ENCODE data around the gene KCNMB2.

KCNMB2 gene

DNA sequence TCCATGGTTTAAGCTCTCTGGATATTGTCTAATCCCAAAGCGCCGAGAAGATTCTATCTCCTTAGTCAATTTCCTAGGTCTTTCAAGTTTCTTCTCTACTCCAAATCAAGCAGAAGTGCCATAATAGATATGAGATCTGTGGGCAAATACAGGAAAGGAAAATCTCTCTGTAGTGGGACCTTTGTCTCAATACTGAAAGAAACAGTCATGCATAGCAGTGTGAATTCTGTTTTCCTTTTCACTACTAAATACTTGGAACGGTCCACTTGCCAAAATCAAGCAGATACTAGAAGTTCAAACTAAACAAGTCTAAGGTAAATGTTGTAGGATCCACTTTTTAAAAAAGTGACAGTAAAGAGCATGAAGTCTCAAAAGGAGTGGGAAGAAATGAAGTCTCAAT lies 298.8 kb downstream of the KCNMB2 start:
- Histone ChIP-seq H3K27ac (replicated peaks; ENCODE audit: low read length) (no peak overlapping the region), H3K79me1 (ENCODE audit: low read depth, low read length) (no peaks in the 10 kb centered on the region), H2BK12ac (ENCODE audit: low read length) (no peak overlapping the region), H3K27me3 (ENCODE audit: control insufficient read depth in 3 of 3, insufficient read depth in 3 of 3, low read depth in 1 of 3, low read length in 3 of 3) (no peaks in the 10 kb centered on the region), H4K91ac (ENCODE audit: low read depth, low read length, poor library complexity) (no peak overlapping the region), H2BK120ac (ENCODE audit: low read depth, low read length) (no peak overlapping the region), H3K4me1 (ENCODE audit: control insufficient read depth in 2 of 2, insufficient read depth in 1 of 2, low read depth in 1 of 2, low read length in 2 of 2) (no peaks in the 10 kb centered on the region), H3K36me3 (replicated peaks in 1 of 2; ENCODE audit: control insufficient read depth in 2 of 2, insufficient read depth in 2 of 2, low read length in 2 of 2) (no peaks in the 10 kb centered on the region), H3K23ac (ENCODE audit: low read depth, low read length, poor library complexity) (no peak overlapping the region), H3K4ac (ENCODE audit: low read length) (no peak overlapping the region), H2BK15ac (ENCODE audit: low read length) (no peak overlapping the region), H2AK5ac (ENCODE audit: low read depth, low read length) (no peak overlapping the region), H3K4me2 (ENCODE audit: insufficient read depth, low read length, poor library complexity, severe bottlenecking) (no peak overlapping the region), H3K18ac (ENCODE audit: low read length) (no peak overlapping the region), H3K9me3 (replicated peaks in 1 of 2; ENCODE audit: control insufficient read depth in 2 of 2, insufficient read depth in 1 of 2, low read depth in 1 of 2, low read length in 2 of 2) (no peaks in the 10 kb centered on the region), H3K4me3 (ENCODE audit: low read length in 2 of 2) (no peak overlapping the region), H3K9ac (ENCODE audit: low read depth, low read length, poor library complexity) (no peak overlapping the region), H2AFZ (ENCODE audit: low read length) (no peak overlapping the region), H2BK5ac (ENCODE audit: low read length) (no peak overlapping the region), H3K14ac (ENCODE audit: low read length) (no peak overlapping the region), H4K8ac (ENCODE audit: low read depth, low read length) (no peak overlapping the region)
- no CpG with 5 or more reads among the region's 3 CpGs for WGBS, 2 donors (ENCODE audit: extremely low coverage in 2 of 2, insufficient read length in 2 of 2, insufficient replicate concordance in 1 of 2)
- no peak for DNase-seq (ENCODE audit: low spot score)

DNA sequence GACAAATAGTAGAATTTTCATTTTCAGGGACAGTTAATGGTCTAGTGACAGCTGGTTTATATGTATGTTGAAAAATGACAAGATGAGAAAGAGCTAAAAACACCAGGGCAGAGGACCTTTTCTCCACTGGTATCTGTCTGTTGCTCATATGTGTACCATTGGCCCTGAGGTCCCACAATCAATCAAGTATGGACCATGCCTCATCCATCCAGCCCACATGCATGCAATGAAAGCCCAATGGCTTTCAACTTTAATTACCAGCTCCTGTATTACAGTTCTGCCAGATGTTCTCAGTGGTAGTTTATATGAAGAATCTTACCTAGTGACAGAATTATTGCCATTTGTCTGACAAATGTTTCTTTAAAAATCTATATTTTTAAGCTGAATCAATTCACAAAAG lies 301.3 kb downstream of the KCNMB2 start:
- H2AFZ ChIP-seq (ENCODE audit: low read length): no peak overlapping the region
- H2AK5ac ChIP-seq (ENCODE audit: low read depth, low read length): no peak overlapping the region
- H3K4me1 ChIP-seq (ENCODE audit: control insufficient read depth in 2 of 2, insufficient read depth in 1 of 2, low read depth in 1 of 2, low read length in 2 of 2): no peaks in the 10 kb centered on the region
- H3K9ac ChIP-seq (ENCODE audit: low read depth, low read length, poor library complexity): no peak overlapping the region
- no peak overlapping the region for H3K27ac ChIP-seq (replicated peaks; ENCODE audit: low read length)
- no peaks in the 10 kb centered on the region for H3K79me1 ChIP-seq (ENCODE audit: low read depth, low read length)
- peaks cover 0 to 2% of the 10 kb centered on the region in 2 donors for H3K9me3 ChIP-seq (replicated peaks in 1 of 2; ENCODE audit: control insufficient read depth in 2 of 2, insufficient read depth in 1 of 2, low read depth in 1 of 2, low read length in 2 of 2)
- no peak overlapping the region for H3K4me2 ChIP-seq (ENCODE audit: insufficient read depth, low read length, poor library complexity, severe bottlenecking)
- H3K14ac ChIP-seq (ENCODE audit: low read length): no peak overlapping the region
- H2BK5ac ChIP-seq (ENCODE audit: low read length): no peak overlapping the region
- H2BK12ac ChIP-seq (ENCODE audit: low read length): no peak overlapping the region
- DNase-seq (ENCODE audit: low spot score): no peak
- H4K91ac ChIP-seq (ENCODE audit: low read depth, low read length, poor library complexity): no peak overlapping the region
- H3K27me3 ChIP-seq (ENCODE audit: control insufficient read depth in 3 of 3, insufficient read depth in 3 of 3, low read depth in 1 of 3, low read length in 3 of 3): no peaks in the 10 kb centered on the region
- H4K8ac ChIP-seq (ENCODE audit: low read depth, low read length): no peak overlapping the region
- H2BK15ac ChIP-seq (ENCODE audit: low read length): no peak overlapping the region
- no peak overlapping the region for H3K4ac ChIP-seq (ENCODE audit: low read length)
- no peak overlapping the region for H3K4me3 ChIP-seq (ENCODE audit: low read length in 2 of 2)
- H3K36me3 ChIP-seq (replicated peaks in 1 of 2; ENCODE audit: control insufficient read depth in 2 of 2, insufficient read depth in 2 of 2, low read length in 2 of 2): no peaks in the 10 kb centered on the region
- H2BK120ac ChIP-seq (ENCODE audit: low read depth, low read length): no peak overlapping the region
- H3K18ac ChIP-seq (ENCODE audit: low read length): no peak overlapping the region
- no peak overlapping the region for H3K23ac ChIP-seq (ENCODE audit: low read depth, low read length, poor library complexity)

DNA sequence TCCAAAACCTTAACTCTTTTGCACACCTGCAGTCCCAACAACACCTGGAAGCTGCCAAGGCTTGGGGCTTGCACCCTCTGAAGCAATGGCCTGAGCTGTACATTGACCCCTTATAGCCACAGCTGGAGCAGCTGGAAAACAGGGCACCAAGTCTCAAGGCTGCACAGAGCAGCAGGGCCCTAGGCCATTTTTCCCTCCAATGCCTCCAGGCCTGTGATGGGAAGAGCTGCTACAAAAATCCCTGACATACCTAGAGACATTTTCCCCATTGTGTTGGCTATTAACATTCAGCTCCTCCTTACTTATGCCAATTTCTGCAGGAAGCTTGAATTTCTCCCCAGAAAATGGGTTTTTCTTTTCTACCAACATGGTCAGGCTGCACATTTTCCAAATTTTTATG lies 304.4 kb downstream of the KCNMB2 start:
- Histone ChIP-seq H2BK120ac (ENCODE audit: low read depth, low read length) (no peak overlapping the region), H3K9ac (ENCODE audit: low read depth, low read length, poor library complexity) (no peak overlapping the region), H4K91ac (ENCODE audit: low read depth, low read length, poor library complexity) (no peak overlapping the region), H3K27ac (replicated peaks; ENCODE audit: low read length) (no peak overlapping the region), H3K4me3 (ENCODE audit: low read length in 2 of 2) (no peak overlapping the region), H2BK12ac (ENCODE audit: low read length) (no peak overlapping the region), H2AK5ac (ENCODE audit: low read depth, low read length) (no peak overlapping the region), H3K36me3 (replicated peaks in 1 of 2; ENCODE audit: control insufficient read depth in 2 of 2, insufficient read depth in 2 of 2, low read length in 2 of 2) (no peaks in the 10 kb centered on the region), H3K14ac (ENCODE audit: low read length) (no peak overlapping the region), H3K18ac (ENCODE audit: low read length) (no peak overlapping the region), H4K8ac (ENCODE audit: low read depth, low read length) (no peak overlapping the region), H3K23ac (ENCODE audit: low read depth, low read length, poor library complexity) (no peak overlapping the region), H3K4me2 (ENCODE audit: insufficient read depth, low read length, poor library complexity, severe bottlenecking) (no peak overlapping the region), H3K4me1 (ENCODE audit: control insufficient read depth in 2 of 2, insufficient read depth in 1 of 2, low read depth in 1 of 2, low read length in 2 of 2) (no peaks in the 10 kb centered on the region), H2BK15ac (ENCODE audit: low read length) (no peak overlapping the region), H2BK5ac (ENCODE audit: low read length) (no peak overlapping the region), H3K27me3 (ENCODE audit: control insufficient read depth in 3 of 3, insufficient read depth in 3 of 3, low read depth in 1 of 3, low read length in 3 of 3) (no peaks in the 10 kb centered on the region), H3K79me1 (ENCODE audit: low read depth, low read length) (no peaks in the 10 kb centered on the region), H3K4ac (ENCODE audit: low read length) (no peak overlapping the region), H3K9me3 (replicated peaks in 1 of 2; ENCODE audit: control insufficient read depth in 2 of 2, insufficient read depth in 1 of 2, low read depth in 1 of 2, low read length in 2 of 2) (peaks cover 0 to 2% of the 10 kb centered on the region in 2 donors), H2AFZ (ENCODE audit: low read length) (no peak overlapping the region)
- no peak for DNase-seq (ENCODE audit: low spot score)

DNA sequence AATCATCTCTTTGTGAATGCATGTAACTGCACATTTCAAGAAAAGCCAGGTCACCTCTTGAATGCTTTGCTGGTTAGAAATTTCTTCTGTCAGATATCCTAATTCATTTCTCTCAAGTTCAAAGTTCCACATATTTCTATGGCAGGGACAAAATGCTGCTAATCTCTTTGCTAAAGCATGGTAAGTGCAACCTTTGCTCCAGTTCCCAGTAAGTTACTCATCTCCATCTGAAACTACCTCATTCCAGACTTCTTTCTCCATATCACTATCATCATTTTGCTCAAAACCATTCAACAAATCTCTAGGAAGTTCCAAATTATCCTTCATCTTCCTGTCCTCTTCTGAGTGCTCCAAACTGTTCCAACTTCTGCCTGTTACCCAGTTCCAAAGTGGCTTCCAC lies 304.8 kb downstream of the KCNMB2 start:
- Histone ChIP-seq H4K91ac (ENCODE audit: low read depth, low read length, poor library complexity) (no peak overlapping the region), H3K14ac (ENCODE audit: low read length) (no peak overlapping the region), H4K8ac (ENCODE audit: low read depth, low read length) (no peak overlapping the region), H3K4ac (ENCODE audit: low read length) (no peak overlapping the region), H3K18ac (ENCODE audit: low read length) (no peak overlapping the region), H3K4me3 (ENCODE audit: low read length in 2 of 2) (no peak overlapping the region), H3K9ac (ENCODE audit: low read depth, low read length, poor library complexity) (no peak overlapping the region), H3K4me2 (ENCODE audit: insufficient read depth, low read length, poor library complexity, severe bottlenecking) (no peak overlapping the region), H3K79me1 (ENCODE audit: low read depth, low read length) (no peaks in the 10 kb centered on the region), H2BK120ac (ENCODE audit: low read depth, low read length) (no peak overlapping the region), H3K23ac (ENCODE audit: low read depth, low read length, poor library complexity) (no peak overlapping the region), H3K27me3 (ENCODE audit: control insufficient read depth in 3 of 3, insufficient read depth in 3 of 3, low read depth in 1 of 3, low read length in 3 of 3) (no peaks in the 10 kb centered on the region), H3K36me3 (replicated peaks in 1 of 2; ENCODE audit: control insufficient read depth in 2 of 2, insufficient read depth in 2 of 2, low read length in 2 of 2) (no peaks in the 10 kb centered on the region), H2BK12ac (ENCODE audit: low read length) (no peak overlapping the region), H2AFZ (ENCODE audit: low read length) (no peak overlapping the region), H2AK5ac (ENCODE audit: low read depth, low read length) (no peak overlapping the region), H3K27ac (replicated peaks; ENCODE audit: low read length) (no peak overlapping the region), H2BK5ac (ENCODE audit: low read length) (no peak overlapping the region), H3K9me3 (replicated peaks in 1 of 2; ENCODE audit: control insufficient read depth in 2 of 2, insufficient read depth in 1 of 2, low read depth in 1 of 2, low read length in 2 of 2) (peaks cover 0 to 2% of the 10 kb centered on the region in 2 donors), H3K4me1 (ENCODE audit: control insufficient read depth in 2 of 2, insufficient read depth in 1 of 2, low read depth in 1 of 2, low read length in 2 of 2) (no peaks in the 10 kb centered on the region), H2BK15ac (ENCODE audit: low read length) (no peak overlapping the region)
- no peak for DNase-seq (ENCODE audit: low spot score)

Measured in neuronal stem cell (in vitro differentiated cells).